GM21576 (cell line): ENCODE measurements around the gene STEAP1B.

Experiments used
- ATAC-seq: cut with Tn5 transposase; IDR thresholded peaks from one replicate; pipeline ENCODE4 v1.9.1; 2021; ENCODE audit warnings: mild to moderate bottlenecking, moderate library complexity; ENCODE audit not compliant: unreplicated experiment

STEAP1B gene

DNA sequence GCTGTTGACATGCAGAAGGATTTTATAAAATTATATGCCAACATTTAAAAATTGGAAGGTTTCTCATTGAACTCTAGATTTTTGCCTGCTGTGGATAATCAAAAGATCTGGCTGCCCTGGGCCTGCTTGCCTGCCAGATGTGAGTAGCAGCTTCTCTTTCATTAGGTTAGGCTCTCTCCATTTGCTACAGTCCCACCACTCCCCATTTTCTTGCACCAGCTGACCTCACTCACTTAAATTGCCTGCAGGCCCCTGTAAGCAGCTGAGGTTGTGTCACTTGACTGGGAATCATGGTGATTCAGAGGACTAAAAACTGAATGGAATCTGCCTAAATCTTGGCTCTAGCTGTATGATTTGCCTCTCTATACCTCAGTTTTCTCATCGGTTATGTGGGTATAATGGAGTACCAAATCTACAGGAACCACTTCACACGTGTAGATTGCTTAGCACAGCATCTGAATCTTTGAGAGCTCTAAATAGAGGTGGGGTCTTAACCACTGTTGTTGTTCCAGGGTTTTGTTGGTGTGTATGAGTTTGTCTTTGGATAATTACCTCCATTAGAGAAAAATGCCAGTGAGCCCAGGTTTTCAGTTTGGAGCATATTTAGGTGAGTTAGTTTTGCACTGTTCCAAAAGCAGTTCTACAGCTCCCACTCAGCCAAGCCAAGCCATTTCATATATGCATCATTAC is 124.5 kb downstream of the STEAP1B start:
- ATAC-seq, result no peak

DNA sequence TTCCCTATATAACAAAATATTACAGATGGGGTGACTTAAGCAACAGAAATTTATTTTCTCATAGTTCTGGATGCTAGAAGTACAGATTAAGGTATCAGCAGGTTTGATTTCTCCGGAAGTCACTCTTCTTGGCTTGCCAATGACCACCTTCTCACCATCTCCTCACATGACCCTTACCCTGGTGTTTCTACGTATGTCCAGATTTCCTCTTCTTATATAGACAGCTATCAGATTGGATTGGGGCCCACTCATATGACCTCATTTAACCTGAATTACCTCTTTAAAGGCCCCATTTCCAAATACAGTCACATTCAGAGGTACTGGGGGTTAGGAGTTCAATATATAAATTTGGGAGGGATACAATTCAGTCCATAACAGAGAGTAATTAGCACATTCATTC is 126.1 kb downstream of the STEAP1B start:
- no peak for ATAC-seq

DNA sequence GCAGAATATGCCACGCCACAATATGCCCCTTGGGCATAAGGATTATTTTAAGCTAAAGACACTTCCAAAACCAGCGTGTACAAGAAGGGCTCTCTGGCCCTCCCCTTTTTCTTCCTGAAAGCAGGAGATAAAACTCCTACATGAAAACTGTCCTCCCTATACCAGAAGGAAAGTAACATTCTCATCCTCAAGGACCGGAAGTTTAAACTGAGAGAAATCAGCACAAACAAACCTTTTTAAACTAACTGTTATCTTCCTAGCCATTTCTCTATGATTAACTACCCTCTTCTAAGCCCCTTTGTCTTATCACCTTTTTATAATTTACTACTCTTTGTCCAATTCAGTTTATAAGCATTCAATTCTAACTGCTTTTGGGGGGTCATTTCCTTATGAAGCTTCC is 126.6 kb downstream of the STEAP1B start:
- ATAC-seq, result no peak

DNA sequence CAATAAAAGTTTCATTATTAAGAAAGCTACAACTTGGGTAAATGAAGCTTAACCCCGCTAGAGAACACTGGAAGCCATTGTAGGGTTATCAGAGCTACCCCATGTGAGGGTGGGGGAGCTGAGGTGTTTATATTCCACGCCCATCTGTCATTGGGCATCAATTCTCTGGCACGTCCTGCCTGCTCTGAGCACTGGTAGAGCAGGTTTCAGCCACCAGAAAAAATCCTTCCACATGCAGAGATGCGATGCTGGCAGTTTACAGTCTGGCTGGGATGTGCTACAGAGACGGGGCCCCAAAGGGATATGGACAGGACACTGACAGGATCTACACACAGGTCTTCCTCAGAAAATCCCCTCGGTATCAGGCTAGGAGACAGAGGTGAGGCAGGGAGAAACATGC is 127.1 kb downstream of the STEAP1B start:
- no peak for ATAC-seq

DNA sequence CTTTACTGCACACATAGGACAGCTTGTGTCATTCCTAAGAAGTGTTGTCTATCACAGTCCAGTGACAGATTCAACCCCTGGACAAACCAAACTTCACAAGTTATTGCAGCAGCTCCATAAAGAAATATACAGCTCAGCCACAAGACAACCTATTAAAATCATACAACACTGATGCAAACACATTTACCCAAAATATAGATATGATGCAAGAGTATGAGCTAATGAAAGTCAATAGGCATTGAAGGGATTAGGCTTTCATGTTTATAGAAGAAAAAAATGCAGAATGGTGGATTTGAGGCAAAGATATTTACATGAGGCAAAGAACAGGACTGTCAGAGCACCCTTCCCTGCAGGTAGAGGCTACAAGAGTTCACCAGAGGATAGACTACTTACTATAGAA is 128.1 kb downstream of the STEAP1B start:
- ATAC-seq, result no peak
